ENCODE measurements around the gene CNNM3. TPM values are rescaled to one million over a fixed set of nuclear protein-coding genes. Genes with fewer than 3 reads are reported as not detected.

Gene CNNM3
- total RNA-seq, 6 experiments from 2014 or later: 6.3 to 10.0 (median 8.5) TPM

- Mint-ChIP-seq H3K27ac (no peak overlapping the region), H3K27me3 (ENCODE audit: insufficient read depth) (peaks cover 2% of the 10 kb centered on the region; the same call in 1 of the 2 replicates), H3K36me3 (ENCODE audit: low read depth) (no peaks in the 10 kb centered on the region; the same call in 1 of the 2 replicates), H3K4me3 (no peak overlapping the region), H3K4me1 (ENCODE audit: low read depth) (no peaks in the 10 kb centered on the region), H3K9me3 (no peaks in the 10 kb centered on the region)
- DNase-seq: no peak
- no peak for TF ChIP-seq CTCF (IDR thresholded peaks at IDR 0.05)
Observed at GRCh38 chr2:96842600-96842999, 26.5 kb downstream of the CNNM3 start.

- no peak for TF ChIP-seq CTCF (IDR thresholded peaks at IDR 0.05)
- DNase-seq: no peak
- Mint-ChIP-seq H3K4me3 (no peak within 1 kb of the TSS), H3K27me3 (ENCODE audit: insufficient read depth) (peaks cover 2% of the 10 kb centered on the region; the same call in 1 of the 2 replicates), H3K9me3 (no peaks in the 10 kb centered on the region), H3K27ac (no peak within 1 kb of the TSS), H3K36me3 (ENCODE audit: low read depth) (no peaks in the 10 kb centered on the region; the same call in 1 of the 2 replicates), H3K4me1 (ENCODE audit: low read depth) (no peaks in the 10 kb centered on the region)
Observed at GRCh38 chr2:96843538-96844268, 27.6 kb downstream of the CNNM3 start, which contains the start of gene ANKRD23. ANKRD23 (minus strand) TSS chr2:96844021; CDS start chr2:96843992, 29 bp downstream.

- no peak for DNase-seq
- no peak overlapping the region for H3K4me3 Mint-ChIP-seq
- no peaks in the 10 kb centered on the region for H3K9me3 Mint-ChIP-seq
- no peak overlapping the region for H3K27ac Mint-ChIP-seq
- H3K4me1 Mint-ChIP-seq (ENCODE audit: low read depth): no peaks in the 10 kb centered on the region
- peaks cover 2% of the 10 kb centered on the region; the same call in 1 of the 2 replicates for H3K27me3 Mint-ChIP-seq (ENCODE audit: insufficient read depth)
- no peaks in the 10 kb centered on the region; the same call in 1 of the 2 replicates for H3K36me3 Mint-ChIP-seq (ENCODE audit: low read depth)
- no peak for TF ChIP-seq CTCF (IDR thresholded peaks at IDR 0.05)
Observed at GRCh38 chr2:96844405-96844808, 28.3 kb downstream of the CNNM3 start.

DNA sequence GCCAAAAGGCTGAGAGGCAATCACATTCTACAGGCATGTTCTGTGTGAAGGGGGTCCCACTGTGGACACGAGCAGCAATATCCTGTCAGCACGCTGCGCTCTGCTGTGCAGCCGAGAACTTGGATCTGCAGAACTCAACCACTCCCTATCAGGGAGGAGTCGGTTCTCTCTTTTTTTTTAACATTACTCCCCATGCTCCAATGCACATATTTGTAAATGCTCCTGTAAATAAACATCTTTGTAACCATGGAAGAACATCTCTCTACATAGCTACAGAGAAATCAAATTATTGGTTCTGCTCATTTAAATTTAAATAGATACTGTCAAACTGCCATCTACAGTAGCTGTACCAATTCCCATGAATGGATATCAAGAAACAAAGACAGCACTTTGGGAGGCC is 30.8 kb downstream of the CNNM3 start:
- Mint-ChIP-seq H3K27me3 (ENCODE audit: insufficient read depth) (peaks cover 2% of the 10 kb centered on the region), H3K27ac (no peak overlapping the region), H3K4me1 (ENCODE audit: low read depth) (no peaks in the 10 kb centered on the region), H3K36me3 (ENCODE audit: low read depth) (no peaks in the 10 kb centered on the region; the same call in 1 of the 2 replicates), H3K9me3 (no peaks in the 10 kb centered on the region), H3K4me3 (no peak overlapping the region)
- no peak for TF ChIP-seq CTCF (IDR thresholded peaks at IDR 0.05)
- no peak for DNase-seq

DNA sequence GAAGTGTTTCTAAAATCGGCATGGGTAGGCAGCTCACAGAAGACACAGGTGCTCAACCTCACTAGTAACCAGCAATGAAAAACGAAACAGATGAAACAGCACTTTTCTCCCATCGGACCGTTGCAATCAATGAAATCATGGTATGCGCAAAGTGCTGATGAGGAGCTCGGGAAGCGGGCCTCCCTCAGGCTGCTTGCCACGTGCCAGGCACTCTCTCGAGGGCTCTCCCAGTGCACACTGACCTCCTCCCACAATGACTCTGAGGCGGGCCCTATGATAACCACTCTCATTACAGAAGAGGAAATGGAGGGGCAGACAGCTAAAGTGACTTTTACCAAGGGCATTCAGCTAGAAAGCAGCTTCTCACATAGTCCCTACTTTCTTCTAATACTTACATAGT is 31.5 kb downstream of the CNNM3 start:
- Mint-ChIP-seq H3K27me3 (ENCODE audit: insufficient read depth) (peaks cover 2% of the 10 kb centered on the region; the same call in 1 of the 2 replicates), H3K9me3 (no peaks in the 10 kb centered on the region), H3K4me1 (ENCODE audit: low read depth) (no peaks in the 10 kb centered on the region), H3K36me3 (ENCODE audit: low read depth) (peaks cover 1% of the 10 kb centered on the region), H3K4me3 (no peak overlapping the region), H3K27ac (no peak overlapping the region)
- no peak for TF ChIP-seq CTCF (IDR thresholded peaks at IDR 0.05)
- no peak for DNase-seq

Data from HFFc6 (cell line).